HFFc6 (cell line): Measurements from ENCODE around the gene PSTPIP2. TPM values are rescaled to one million over a fixed set of nuclear protein-coding genes. Genes with fewer than 3 reads are reported as not detected.

Experiments used
- DNase-seq: peaks from one replicate; pipeline ENCODE4 v3.0.0-alpha.2; 2018
- H3K27ac Mint-ChIP-seq: 2 replicates; pipeline ENCODE4 v1.8.0; 2020; ENCODE audit warnings: mild to moderate bottlenecking, mixed read lengths
- H3K27me3 Mint-ChIP-seq: 2 replicates; pipeline ENCODE4 v1.8.0; 2021; ENCODE audit warnings: mild to moderate bottlenecking, moderate library complexity, mixed read lengths; ENCODE audit not compliant: insufficient read depth
- H3K36me3 Mint-ChIP-seq: 2 replicates; pipeline ENCODE4 v1.8.0; 2021; ENCODE audit warnings: low read depth, mixed read lengths
- H3K4me1 Mint-ChIP-seq: 2 replicates; pipeline ENCODE4 v1.8.0; 2020; ENCODE audit warnings: low read depth, mixed read lengths
- H3K4me3 Mint-ChIP-seq: 2 replicates; pipeline ENCODE4 v1.8.0; 2020; ENCODE audit warnings: mild to moderate bottlenecking, moderate library complexity, mixed read lengths
- H3K9me3 Mint-ChIP-seq: 2 replicates; pipeline ENCODE4 v1.8.0; 2020; ENCODE audit warnings: mild to moderate bottlenecking, mixed read lengths
- CTCF ChIP-seq: fragments of 200-600 bp; sonication (generic); IDR thresholded peaks from 2 replicates; pipeline ENCODE4 v1.5.0; 2021; ENCODE audit warnings: antibody characterized with exemption, mild to moderate bottlenecking
- total RNA-seq, 6 experiments: library from RNA; stranded (reverse); fragmentation: NEBNext Ultra II Directional; extraction: Animal tissue kit (Norgen Biotek cat#: 25700); gene quantifications; 2 replicates in 1 of 6; 3 replicates in 5 of 6; pipeline ENCODE4 v1.2.3, GENCODE V29; 2021

Gene PSTPIP2
- total RNA-seq, 6 experiments from 2014 or later, result 7.8 to 10.4 (median 8.7) TPM

GRCh38 chr18:45958027-45958426 lies 114.0 kb downstream of the PSTPIP2 start:
- 0 out of 2 replicates have a peak overlapping the region, but pooled peaks have one; percentile 54 for H3K4me3 Mint-ChIP-seq
- no peak for TF ChIP-seq CTCF
- peaks cover 3% of the 10 kb centered on the region; the same call in 1 of the 2 replicates for H3K27me3 Mint-ChIP-seq
- H3K27ac Mint-ChIP-seq, result peak overlapping the region; percentile 75
- H3K4me1 Mint-ChIP-seq, result peaks cover 93% of the 10 kb centered on the region
- H3K9me3 Mint-ChIP-seq, result peaks cover 8% of the 10 kb centered on the region
- H3K36me3 Mint-ChIP-seq, result peaks cover 70% of the 10 kb centered on the region
- DNase-seq, result no peak

DNA sequence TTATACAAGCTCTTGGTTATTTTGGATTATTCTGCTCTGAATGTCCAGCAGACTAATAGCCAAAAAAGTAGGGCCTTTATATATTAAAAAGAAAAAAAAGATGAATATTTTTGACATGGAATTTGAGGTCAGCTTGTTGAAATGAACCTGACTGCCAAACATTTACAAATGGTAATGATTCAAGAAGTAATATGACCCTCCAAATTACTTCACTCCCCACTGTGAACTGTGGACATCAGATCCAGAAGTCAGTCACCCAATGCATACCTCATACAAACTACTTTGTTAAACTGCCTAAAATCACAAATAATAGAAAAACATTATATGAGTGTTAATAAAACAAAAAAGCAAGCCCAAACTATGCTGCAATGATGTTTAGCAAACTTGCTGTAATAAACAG lies 115.0 kb downstream of the PSTPIP2 start:
- no peak for DNase-seq
- peaks cover 74% of the 10 kb centered on the region for H3K36me3 Mint-ChIP-seq
- H3K9me3 Mint-ChIP-seq, result peaks cover 16% of the 10 kb centered on the region
- peak overlapping the region; percentile 75 for H3K27ac Mint-ChIP-seq
- peaks cover 93% of the 10 kb centered on the region for H3K4me1 Mint-ChIP-seq
- H3K27me3 Mint-ChIP-seq, result peaks cover 3% of the 10 kb centered on the region; the same call in 1 of the 2 replicates
- no peak for TF ChIP-seq CTCF
- peak overlapping the region; percentile 54; the same call in 1 of the 2 replicates for H3K4me3 Mint-ChIP-seq

- peak; percentile 94 for DNase-seq
- Mint-ChIP-seq H3K27me3 (peaks cover 3% of the 10 kb centered on the region), H3K4me1 (peaks cover 100% of the 10 kb centered on the region), H3K4me3 (peak overlapping the region; percentile 72), H3K36me3 (peaks cover 83% of the 10 kb centered on the region), H3K27ac (peak overlapping the region; percentile 88), H3K9me3 (peaks cover 23% of the 10 kb centered on the region)
- no peak for TF ChIP-seq CTCF
These were observed 117.8 kb downstream of the PSTPIP2 start for GRCh38 chr18:45954070-45954934.

- Mint-ChIP-seq H3K9me3 (peaks cover 23% of the 10 kb centered on the region), H3K27me3 (peaks cover 5% of the 10 kb centered on the region), H3K4me1 (peaks cover 100% of the 10 kb centered on the region), H3K4me3 (peak overlapping the region; percentile 77), H3K27ac (peak overlapping the region; percentile 93), H3K36me3 (peaks cover 97% of the 10 kb centered on the region)
- DNase-seq, result peak; percentile 92
- TF ChIP-seq CTCF, result no peak
These were observed 120.9 kb downstream of the PSTPIP2 start for GRCh38 chr18:45951016-45951714.

- peaks cover 57% of the 10 kb centered on the region for H3K4me1 Mint-ChIP-seq
- H3K36me3 Mint-ChIP-seq, result peaks cover 77% of the 10 kb centered on the region
- H3K27me3 Mint-ChIP-seq, result peaks cover 2% of the 10 kb centered on the region; the same call in 1 of the 2 replicates
- DNase-seq, result no peak
- H3K4me3 Mint-ChIP-seq, result no peak overlapping the region
- no peaks in the 10 kb centered on the region for H3K9me3 Mint-ChIP-seq
- TF ChIP-seq CTCF, result no peak
- H3K27ac Mint-ChIP-seq, result peak overlapping the region; percentile 45
These were observed 126.4 kb downstream of the PSTPIP2 start for GRCh38 chr18:45945669-45946068.
